ENCODE results near the gene TIAM1.

Gene TIAM1

GRCh38 chr21:31084689-31085088, 259.4 kb downstream of the TIAM1 start:
- H3K4me3 Mint-ChIP-seq, result no peak overlapping the region

GRCh38 chr21:31078796-31079195, 265.3 kb downstream of the TIAM1 start:
- Mint-ChIP-seq H3K36me3 (no peaks in the 10 kb centered on the region), H3K4me1 (no peaks in the 10 kb centered on the region), H3K27ac (no peak overlapping the region), H3K9me3 (no peaks in the 10 kb centered on the region), H3K27me3 (no peaks in the 10 kb centered on the region), H3K4me3 (no peak overlapping the region)

More at GRCh38 chr21:31084689-31085088, 259.4 kb downstream of the TIAM1 start:
- peaks cover 4% of the 10 kb centered on the region for H3K27me3 Mint-ChIP-seq
- H3K4me1 Mint-ChIP-seq, result peaks cover 9% of the 10 kb centered on the region
- no peak overlapping the region for H3K27ac Mint-ChIP-seq
- H3K9me3 Mint-ChIP-seq, result no peaks in the 10 kb centered on the region
- H3K36me3 Mint-ChIP-seq, result no peaks in the 10 kb centered on the region

GRCh38 chr21:31078216-31078615, 265.8 kb downstream of the TIAM1 start:
- no peaks in the 10 kb centered on the region for H3K4me1 Mint-ChIP-seq
- H3K27ac Mint-ChIP-seq, result no peak overlapping the region
- H3K36me3 Mint-ChIP-seq, result no peaks in the 10 kb centered on the region
- no peaks in the 10 kb centered on the region for H3K9me3 Mint-ChIP-seq
- no peak overlapping the region for H3K4me3 Mint-ChIP-seq
- H3K27me3 Mint-ChIP-seq, result no peaks in the 10 kb centered on the region

- Mint-ChIP-seq H3K27me3 (peaks cover 3% of the 10 kb centered on the region), H3K9me3 (no peaks in the 10 kb centered on the region), H3K27ac (no peak overlapping the region), H3K4me3 (no peak overlapping the region), H3K36me3 (no peaks in the 10 kb centered on the region), H3K4me1 (no peaks in the 10 kb centered on the region)
These were observed 268.2 kb downstream of the TIAM1 start for GRCh38 chr21:31075848-31076247.

- Mint-ChIP-seq H3K4me1 (no peaks in the 10 kb centered on the region), H3K36me3 (no peaks in the 10 kb centered on the region), H3K4me3 (no peak overlapping the region), H3K27me3 (peaks cover 4% of the 10 kb centered on the region), H3K27ac (no peak overlapping the region), H3K9me3 (no peaks in the 10 kb centered on the region)
These were observed 271.5 kb downstream of the TIAM1 start for GRCh38 chr21:31072533-31072932.

Data from activated naive CD4-positive, alpha-beta T cell treated with anti-CD3 and anti-CD28 coated beads, Interleukin-2, amount 50 U/mL, for 24 hours (primary cell).